Activated CD4-positive, alpha-beta T cell treated with anti-CD3 and anti-CD28 coated beads, Interleukin-2, amount 10 ng/mL, durations not matched to agents 24 days and 14 days (primary cell): Measurements from ENCODE around the gene CCDC13. TPM values are rescaled to one million over a fixed set of nuclear protein-coding genes. Genes with fewer than 3 reads are reported as not detected.

Experiments
- DNase-seq: peaks from one replicate; pipeline ENCODE4 v3.0.0; 2022
- H3K27ac Mint-ChIP-seq: one replicate; pipeline ENCODE4 v1.8.0; 2022; ENCODE audit warnings: mild to moderate bottlenecking, mixed read lengths
- H3K27me3 Mint-ChIP-seq: one replicate; pipeline ENCODE4 v1.8.0; 2022; ENCODE audit warnings: mixed read lengths
- H3K36me3 Mint-ChIP-seq: one replicate; pipeline ENCODE4 v1.8.0; 2022; ENCODE audit warnings: low read depth, mild to moderate bottlenecking, mixed read lengths
- H3K4me1 Mint-ChIP-seq: one replicate; pipeline ENCODE4 v1.8.0; 2021; ENCODE audit warnings: mixed read lengths
- H3K4me3 Mint-ChIP-seq: one replicate; pipeline ENCODE4 v1.8.0; 2022; ENCODE audit warnings: mild to moderate bottlenecking, moderate library complexity, mixed read lengths
- H3K9me3 Mint-ChIP-seq: one replicate; pipeline ENCODE4 v1.8.0; 2021; ENCODE audit warnings: mixed read lengths
- intact Hi-C: fragments of 100-400 bp; cut with micrococcal nuclease; formaldehyde crosslinking; loops from one replicate; pipeline ENCODE4 v1.15.1; 2023
- total RNA-seq: library from RNA; stranded (reverse); gene quantifications from 2 replicates; pipeline ENCODE4 v1.2.3, GENCODE V29; 2022

CCDC13 gene
- total RNA-seq, 1 donor from 2014 or later, result 0.16 TPM

- Mint-ChIP-seq H3K4me1 (no peaks in the 10 kb centered on the region), H3K4me3 (no peak overlapping the region), H3K27me3 (peaks cover 7% of the 10 kb centered on the region), H3K36me3 (no peaks in the 10 kb centered on the region), H3K27ac (no peak overlapping the region), H3K9me3 (no peaks in the 10 kb centered on the region)
- intact Hi-C loops, result no loop called here
- DNase-seq, result no peak
Measured at GRCh38 chr3:42731476-42732195, 41.4 kb downstream of the CCDC13 start.

- intact Hi-C loops, result no loop called here
- Mint-ChIP-seq H3K9me3 (no peaks in the 10 kb centered on the region), H3K27me3 (peaks cover 7% of the 10 kb centered on the region), H3K4me1 (no peaks in the 10 kb centered on the region), H3K36me3 (no peaks in the 10 kb centered on the region), H3K4me3 (no peak overlapping the region), H3K27ac (no peak overlapping the region)
- no peak for DNase-seq
Measured at GRCh38 chr3:42730706-42731420, 42.2 kb downstream of the CCDC13 start.

- H3K4me1 Mint-ChIP-seq, result no peaks in the 10 kb centered on the region
- intact Hi-C loops, result no loop called here
- no peak for DNase-seq
- H3K27me3 Mint-ChIP-seq, result peaks cover 7% of the 10 kb centered on the region
- no peaks in the 10 kb centered on the region for H3K36me3 Mint-ChIP-seq
- H3K4me3 Mint-ChIP-seq, result no peak overlapping the region
- no peaks in the 10 kb centered on the region for H3K9me3 Mint-ChIP-seq
- H3K27ac Mint-ChIP-seq, result no peak overlapping the region
Measured at GRCh38 chr3:42730294-42730693, 42.8 kb downstream of the CCDC13 start.

GRCh38 chr3:42729404-42730145 is 43.5 kb downstream of the CCDC13 start:
- no peaks in the 10 kb centered on the region for H3K36me3 Mint-ChIP-seq
- no peak for DNase-seq
- H3K9me3 Mint-ChIP-seq, result no peaks in the 10 kb centered on the region
- intact Hi-C loops, result no loop called here
- peaks cover 7% of the 10 kb centered on the region for H3K27me3 Mint-ChIP-seq
- no peak overlapping the region for H3K4me3 Mint-ChIP-seq
- H3K27ac Mint-ChIP-seq, result no peak overlapping the region
- no peaks in the 10 kb centered on the region for H3K4me1 Mint-ChIP-seq

- Mint-ChIP-seq H3K27me3 (peaks cover 10% of the 10 kb centered on the region), H3K4me3 (no peak overlapping the region), H3K4me1 (no peaks in the 10 kb centered on the region), H3K9me3 (no peaks in the 10 kb centered on the region), H3K36me3 (no peaks in the 10 kb centered on the region), H3K27ac (no peak overlapping the region)
- no peak for DNase-seq
- intact Hi-C loops, result no loop called here
Measured at GRCh38 chr3:42728668-42729364, 44.2 kb downstream of the CCDC13 start.

- no peaks in the 10 kb centered on the region for H3K4me1 Mint-ChIP-seq
- DNase-seq, result no peak
Measured at GRCh38 chr3:42728056-42728455, 45.0 kb downstream of the CCDC13 start.

GRCh38 chr3:42725454-42725853 is 47.6 kb downstream of the CCDC13 start:
- no peaks in the 10 kb centered on the region for H3K36me3 Mint-ChIP-seq
- no peak overlapping the region for H3K4me3 Mint-ChIP-seq
- H3K27me3 Mint-ChIP-seq, result peaks cover 13% of the 10 kb centered on the region
- DNase-seq, result no peak
- intact Hi-C loops, result no loop called here
- no peak overlapping the region for H3K27ac Mint-ChIP-seq
- no peaks in the 10 kb centered on the region for H3K9me3 Mint-ChIP-seq
- H3K4me1 Mint-ChIP-seq, result no peaks in the 10 kb centered on the region

More at GRCh38 chr3:42728056-42728455, 45.0 kb downstream of the CCDC13 start:
- H3K4me3 Mint-ChIP-seq, result no peak overlapping the region
- H3K36me3 Mint-ChIP-seq, result no peaks in the 10 kb centered on the region
- peaks cover 10% of the 10 kb centered on the region for H3K27me3 Mint-ChIP-seq
- intact Hi-C loops, result no loop called here
- H3K27ac Mint-ChIP-seq, result no peak overlapping the region
- H3K9me3 Mint-ChIP-seq, result no peaks in the 10 kb centered on the region

- H3K27me3 Mint-ChIP-seq, result peaks cover 14% of the 10 kb centered on the region
- H3K4me3 Mint-ChIP-seq, result no peak overlapping the region
- no peaks in the 10 kb centered on the region for H3K4me1 Mint-ChIP-seq
- no peak overlapping the region for H3K27ac Mint-ChIP-seq
- no peaks in the 10 kb centered on the region for H3K36me3 Mint-ChIP-seq
- H3K9me3 Mint-ChIP-seq, result no peaks in the 10 kb centered on the region
- intact Hi-C loops, result no loop called here
- DNase-seq, result no peak
Measured at GRCh38 chr3:42723219-42723618, 49.8 kb downstream of the CCDC13 start.

Other genes with a start within 250 kb of the CCDC13 start
- gene SEC22C, start 191.3 kb downstream of the CCDC13 start, total RNA-seq, result 36.3 and 39.6 TPM in 2 replicates
- 66.6 and 66.8 TPM in 2 replicates for gene SS18L2, start 182.4 kb downstream of the CCDC13 start, total RNA-seq
- 79.5 and 80.9 TPM in 2 replicates for gene NKTR, start 172.6 kb downstream of the CCDC13 start, total RNA-seq
- gene ZBTB47, start 119.6 kb downstream of the CCDC13 start, total RNA-seq, result 1.0 and 1.1 TPM in 2 replicates
- not detected in 2 replicates for gene KLHL40, start 87.7 kb downstream of the CCDC13 start, total RNA-seq
- not detected in 2 replicates for gene HHATL, start 70.5 kb downstream of the CCDC13 start, total RNA-seq
- 88.6 and 91.6 TPM in 2 replicates for gene HIGD1A, start 31.2 kb upstream of the CCDC13 start, total RNA-seq
- 0.42 and 0.69 TPM in 2 replicates for gene ACKR2, start 36.2 kb upstream of the CCDC13 start, total RNA-seq
- gene CYP8B1, start 102.6 kb upstream of the CCDC13 start, total RNA-seq, result not detected in 2 replicates
- gene ZNF662, start 132.9 kb upstream of the CCDC13 start, total RNA-seq, result 0.12 and 0.19 TPM in 2 replicates
- gene GASK1A, start 206.1 kb upstream of the CCDC13 start, total RNA-seq, result not detected in 2 replicates